Brain microvascular endothelial cell (primary cell): ENCODE measurements around the gene CCL20.

Source experiments
- DNase-seq: peaks from one replicate; pipeline ENCODE4 v3.0.0-alpha.2; 2020
- H3K27ac ChIP-seq: fragments of 250-450 bp; sonication (Bioruptor Pico); 2 replicates; pipeline ENCODE4 v1.5.1; 2020; ENCODE audit warnings: mild to moderate bottlenecking, moderate library complexity
- H3K27me3 ChIP-seq: fragments of 250-450 bp; sonication (Bioruptor Pico); replicated peaks from 2 replicates; pipeline ENCODE4 v1.5.1; 2020; ENCODE audit warnings: mild to moderate bottlenecking
- H3K36me3 ChIP-seq: fragments of 250-450 bp; sonication (Bioruptor Pico); replicated peaks from 2 replicates; pipeline ENCODE4 v1.5.1; 2020; ENCODE audit warnings: mild to moderate bottlenecking
- H3K4me3 ChIP-seq: 2 replicates; pipeline ENCODE4 v1.5.1; 2011; ENCODE audit warnings: low read depth, mild to moderate bottlenecking, control low read depth, low read length, moderate library complexity
- in situ Hi-C: cut with HindIII; loops from 2 replicates; pipeline ENCODE4 v1.10.0; 2017; ENCODE audit warnings: low sequenced_read_pairs, low pct_ligation_motif_present
- TF ChIP-seq, protein P1 (sequence below): IDR thresholded peaks from 2 replicates; pipeline ENCODE4 v1.5.1; 2011; ENCODE audit warnings: low read depth, mild to moderate bottlenecking, moderate library complexity, low read length, control low read depth, inconsistent platforms; ENCODE audit errors: missing control alignments

CCL20 gene

DNA sequence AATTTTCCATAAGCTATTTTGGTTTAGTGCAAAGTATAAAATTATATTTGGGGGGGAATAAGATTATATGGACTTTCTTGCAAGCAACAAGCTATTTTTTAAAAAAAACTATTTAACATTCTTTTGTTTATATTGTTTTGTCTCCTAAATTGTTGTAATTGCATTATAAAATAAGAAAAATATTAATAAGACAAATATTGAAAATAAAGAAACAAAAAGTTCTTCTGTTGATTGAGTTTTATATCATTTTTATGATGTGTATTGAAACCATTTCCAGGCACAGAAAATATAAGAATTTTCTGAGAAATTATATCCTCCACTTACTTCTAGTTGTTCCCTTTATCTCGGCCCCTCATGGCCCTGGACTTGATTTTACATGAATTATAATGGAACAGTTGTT is 3.7 kb downstream of the CCL20 start:
- peak overlapping the region; percentile 59 for H3K4me3 ChIP-seq
- no peak for DNase-seq
- H3K27me3 ChIP-seq = no peaks in the 10 kb centered on the region
- in situ Hi-C loops = no loop called here
- TF ChIP-seq, protein P1, sequence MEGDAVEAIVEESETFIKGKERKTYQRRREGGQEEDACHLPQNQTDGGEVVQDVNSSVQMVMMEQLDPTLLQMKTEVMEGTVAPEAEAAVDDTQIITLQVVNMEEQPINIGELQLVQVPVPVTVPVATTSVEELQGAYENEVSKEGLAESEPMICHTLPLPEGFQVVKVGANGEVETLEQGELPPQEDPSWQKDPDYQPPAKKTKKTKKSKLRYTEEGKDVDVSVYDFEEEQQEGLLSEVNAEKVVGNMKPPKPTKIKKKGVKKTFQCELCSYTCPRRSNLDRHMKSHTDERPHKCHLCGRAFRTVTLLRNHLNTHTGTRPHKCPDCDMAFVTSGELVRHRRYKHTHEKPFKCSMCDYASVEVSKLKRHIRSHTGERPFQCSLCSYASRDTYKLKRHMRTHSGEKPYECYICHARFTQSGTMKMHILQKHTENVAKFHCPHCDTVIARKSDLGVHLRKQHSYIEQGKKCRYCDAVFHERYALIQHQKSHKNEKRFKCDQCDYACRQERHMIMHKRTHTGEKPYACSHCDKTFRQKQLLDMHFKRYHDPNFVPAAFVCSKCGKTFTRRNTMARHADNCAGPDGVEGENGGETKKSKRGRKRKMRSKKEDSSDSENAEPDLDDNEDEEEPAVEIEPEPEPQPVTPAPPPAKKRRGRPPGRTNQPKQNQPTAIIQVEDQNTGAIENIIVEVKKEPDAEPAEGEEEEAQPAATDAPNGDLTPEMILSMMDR = no peak
- H3K36me3 ChIP-seq = peaks cover 8% of the 10 kb centered on the region
- H3K27ac ChIP-seq = peak overlapping the region; percentile 96

DNA sequence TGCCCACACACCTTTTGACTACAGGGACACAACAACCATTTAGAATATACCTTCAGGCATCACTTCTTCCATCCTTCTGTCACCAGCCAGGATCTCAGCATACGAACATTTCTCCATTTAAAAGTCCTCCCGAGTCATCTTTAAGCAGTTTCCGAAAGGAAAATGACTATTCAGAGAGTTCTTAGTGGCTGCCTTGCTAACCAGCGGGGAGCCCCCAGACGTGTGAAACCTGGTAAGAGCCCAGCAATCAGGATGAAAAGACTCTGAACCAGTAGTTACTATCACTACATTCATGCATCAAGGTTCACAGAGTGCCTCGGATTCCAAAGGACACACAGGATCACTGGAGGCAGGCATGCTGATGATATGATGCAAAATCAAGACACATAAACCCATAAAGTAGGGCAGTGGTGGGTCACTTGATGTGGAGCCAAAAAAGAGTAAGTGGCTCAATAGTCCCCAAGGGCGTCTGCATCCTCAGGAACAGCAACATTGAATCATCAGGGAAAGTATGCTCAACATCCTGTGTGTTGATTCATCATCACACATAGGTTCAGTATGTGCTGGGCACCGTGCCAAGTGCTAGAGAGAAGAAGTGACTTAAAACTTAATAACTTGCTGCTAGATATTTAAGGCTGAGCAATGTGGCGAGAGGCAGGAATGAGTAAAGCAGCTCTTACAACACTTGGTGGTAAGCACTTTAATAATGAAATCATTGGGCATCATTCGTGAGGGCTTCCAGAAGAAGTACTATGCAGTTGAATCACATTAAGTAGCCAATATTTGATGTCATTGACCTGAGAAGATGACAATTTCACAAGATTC is 4.4 kb downstream of the CCL20 start:
- TF ChIP-seq, protein P1 = no peak
- peak overlapping the region; percentile 96 for H3K27ac ChIP-seq
- peak; percentile 100 for DNase-seq
- H3K27me3 ChIP-seq = no peaks in the 10 kb centered on the region
- H3K36me3 ChIP-seq = peaks cover 7% of the 10 kb centered on the region
- in situ Hi-C loops = no loop called here
- H3K4me3 ChIP-seq = peak overlapping the region; percentile 59

DNA sequence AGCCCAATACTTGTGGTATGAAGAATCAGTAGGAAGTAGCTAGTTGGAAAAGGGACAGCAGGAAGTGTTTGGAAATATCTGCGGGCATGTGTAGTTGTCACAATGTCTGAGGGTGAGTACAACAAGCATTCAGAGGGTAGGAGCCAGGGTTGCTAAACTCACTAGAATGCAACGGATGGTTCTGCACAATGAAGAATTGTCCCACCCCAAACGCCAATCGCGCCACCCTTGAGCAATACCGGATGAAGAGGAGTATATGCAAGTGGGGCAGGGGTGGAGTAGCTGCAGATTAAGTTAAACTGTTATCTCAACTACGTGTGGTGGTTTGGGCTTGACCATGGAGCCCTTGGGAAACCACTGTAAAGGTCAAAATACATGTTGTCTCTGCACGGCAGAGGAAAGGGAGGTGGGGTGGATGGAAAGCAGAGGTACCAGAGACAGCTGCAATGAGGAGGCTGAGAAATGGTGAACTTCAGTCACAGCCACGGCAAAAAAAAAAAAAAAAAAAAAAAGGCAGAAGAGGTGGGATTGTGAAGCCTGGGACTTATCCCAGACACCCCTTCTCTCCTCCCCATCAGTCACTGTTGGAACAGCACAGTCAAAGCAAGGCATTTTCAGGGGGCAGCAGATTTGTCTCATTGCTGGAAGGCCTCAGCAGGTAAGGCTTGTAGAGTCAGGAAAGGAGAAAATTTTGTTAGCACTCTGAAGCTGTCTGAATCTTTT is 5.2 kb downstream of the CCL20 start:
- H3K27me3 ChIP-seq = no peaks in the 10 kb centered on the region
- no peak overlapping the region for H3K4me3 ChIP-seq
- TF ChIP-seq, protein P1 = no peak
- H3K36me3 ChIP-seq = peaks cover 4% of the 10 kb centered on the region
- DNase-seq = peak; percentile 94
- H3K27ac ChIP-seq = peak overlapping the region; percentile 96
- in situ Hi-C loops = no loop called here

DNA sequence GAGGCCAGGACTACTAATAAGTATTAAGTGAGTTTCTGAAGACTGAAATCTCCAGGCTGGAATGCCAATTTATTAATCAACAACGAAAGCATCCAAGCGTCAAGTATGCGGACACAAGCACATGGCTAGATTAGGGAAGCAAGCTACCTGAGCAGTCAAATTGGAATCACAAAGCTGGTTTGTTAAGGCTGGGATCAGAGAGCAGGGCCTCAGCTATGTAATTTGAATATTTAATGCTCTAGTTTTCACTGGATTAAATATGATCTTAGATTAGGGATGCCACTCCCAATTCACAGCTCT is 5.7 kb downstream of the CCL20 start:
- TF ChIP-seq, protein P1 = no peak
- Histone ChIP-seq H3K27me3 (no peaks in the 10 kb centered on the region), H3K4me3 (no peak overlapping the region), H3K27ac (peak overlapping the region; percentile 96), H3K36me3 (no peaks in the 10 kb centered on the region)
- in situ Hi-C loops = no loop called here
- DNase-seq = no peak

DNA sequence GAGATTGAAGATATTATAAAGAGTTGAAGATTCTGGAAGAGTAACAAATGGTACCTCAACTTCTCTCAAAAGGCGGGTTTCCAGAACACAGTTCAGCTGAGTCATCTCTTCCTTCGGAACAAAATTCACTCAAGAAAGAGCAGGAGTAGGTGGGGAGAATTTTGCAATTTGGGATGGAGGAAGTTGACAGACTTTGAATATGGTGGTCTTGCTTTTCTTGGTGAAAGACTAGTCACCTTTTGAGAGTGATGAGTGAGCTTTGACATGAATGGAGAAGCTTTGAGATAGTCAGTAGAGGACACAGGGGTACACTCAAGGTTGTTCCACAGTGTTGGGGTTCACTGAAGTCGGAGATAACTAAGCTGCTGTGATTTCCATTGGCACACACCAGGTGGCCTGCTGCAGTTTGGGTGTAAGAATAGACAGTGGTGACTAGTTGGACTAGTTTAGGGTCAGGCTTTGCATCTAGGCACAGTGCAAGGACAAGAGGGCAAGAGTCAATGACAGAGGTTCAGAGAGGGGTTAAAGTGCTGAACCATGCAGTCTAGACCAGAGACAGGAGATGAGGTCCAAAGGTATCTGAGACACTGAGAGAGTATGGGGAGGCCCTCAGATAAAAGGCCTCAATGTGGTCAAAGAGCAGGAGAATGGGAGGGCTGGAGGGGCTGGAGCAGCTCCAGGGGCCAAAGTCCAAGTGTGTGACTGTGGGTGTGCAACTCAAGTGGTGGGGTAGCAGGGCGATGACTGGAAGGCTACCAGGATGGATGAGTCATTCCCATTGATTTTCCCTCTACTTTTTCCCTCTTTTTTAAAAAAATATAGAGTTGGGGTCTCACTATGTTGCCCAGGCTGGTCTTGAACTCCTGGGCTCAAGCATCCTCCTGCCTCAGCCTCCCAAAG is 7.7 kb downstream of the CCL20 start:
- TF ChIP-seq, protein P1 = no peak
- no peaks in the 10 kb centered on the region for H3K36me3 ChIP-seq
- H3K4me3 ChIP-seq = no peak overlapping the region
- H3K27me3 ChIP-seq = no peaks in the 10 kb centered on the region
- H3K27ac ChIP-seq = no peak overlapping the region
- in situ Hi-C loops = no loop called here
- DNase-seq = no peak
